Stimulated activated naive CD4-positive, alpha-beta T cell treated with Interleukin-2 at 50 U/mL for 16 hours (primary cell): Measurements from ENCODE around the gene NDOR1.

Experiments used
- DNase-seq: peaks from one replicate; lab custom pipeline; 2025; lab: John Stamatoyannopoulos, UW

Gene NDOR1

DNA sequence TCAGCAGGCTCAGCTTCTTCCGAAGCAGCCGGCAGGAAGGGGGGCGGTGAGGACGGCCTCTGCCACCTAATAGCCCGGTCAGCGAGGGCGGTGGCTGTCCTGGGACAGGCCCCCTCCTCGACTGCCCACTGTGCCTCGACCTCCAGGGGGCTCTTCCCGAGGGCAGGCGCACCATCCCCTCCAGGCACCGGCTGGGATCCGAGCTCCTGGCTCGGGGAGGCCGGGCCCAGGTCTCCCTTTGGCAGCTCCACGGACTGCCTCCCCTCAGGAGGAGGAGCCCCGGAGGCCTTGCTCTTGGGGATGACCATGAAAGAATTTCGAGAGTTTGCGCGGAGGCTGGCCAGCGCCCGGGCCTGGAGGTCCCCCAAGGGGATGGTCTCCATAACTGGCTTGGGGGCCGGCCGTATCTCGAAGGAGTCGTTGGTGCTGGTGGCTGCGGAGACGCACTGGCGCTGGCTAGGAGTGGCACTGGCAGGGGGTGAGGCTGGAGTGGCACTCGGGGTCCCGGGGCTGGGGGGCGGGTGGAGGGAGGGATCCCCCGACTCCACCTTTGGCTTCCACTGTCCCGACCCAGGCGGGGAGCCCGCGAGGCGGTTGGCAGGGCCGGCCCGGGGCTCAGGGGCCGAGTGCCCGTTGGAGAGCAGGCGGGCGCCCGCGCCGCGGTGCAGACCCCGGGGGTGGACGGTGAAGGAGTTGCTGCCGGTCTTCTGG lies 5.9 kb upstream of the NDOR1 start:
- no peak for DNase-seq

DNA sequence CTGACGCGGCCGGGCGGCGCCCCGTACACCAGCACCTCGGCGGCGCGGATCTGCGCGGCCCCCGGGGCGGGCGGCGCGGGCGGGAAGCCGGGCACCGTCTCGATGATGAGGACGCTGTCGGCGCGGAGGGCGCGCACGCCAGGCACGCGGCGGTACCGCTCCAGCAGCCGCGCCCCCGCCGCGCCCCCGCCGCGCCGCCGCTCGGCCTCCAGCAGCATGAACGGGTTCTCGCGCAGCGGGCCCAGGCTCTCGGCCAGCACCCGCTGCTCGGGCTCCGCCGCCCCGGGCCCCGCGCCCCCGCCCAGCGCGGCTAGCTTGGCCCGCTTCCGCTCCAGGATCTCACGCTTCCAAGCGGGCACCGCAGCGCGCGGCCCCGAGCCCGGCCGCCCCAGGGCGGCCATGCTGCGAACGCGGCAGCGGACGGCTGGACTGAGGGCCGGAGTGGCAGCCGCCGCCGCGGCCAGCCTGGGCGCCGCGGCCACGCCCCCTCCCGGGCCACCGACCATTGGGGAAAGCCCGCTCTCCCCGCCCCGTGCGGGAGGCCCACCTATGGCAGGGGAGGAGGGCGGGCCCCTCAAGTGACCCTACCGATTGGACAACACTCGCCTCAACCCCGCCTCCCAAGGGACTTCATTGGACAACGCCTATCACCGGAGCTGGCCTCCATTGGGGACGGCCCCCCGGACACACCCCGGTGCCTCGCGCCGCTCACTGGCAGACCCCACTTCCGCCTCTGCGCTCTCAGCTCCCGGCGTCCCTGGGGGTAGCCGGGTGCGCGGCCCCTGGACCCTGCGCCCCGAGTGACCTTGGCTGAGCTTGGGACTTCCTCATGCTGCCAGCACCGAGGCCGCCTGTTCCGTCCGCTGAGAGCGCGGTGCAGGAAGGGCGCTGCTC lies 4.9 kb upstream of the NDOR1 start, which contains the start of gene TPRN:
Gene TPRN, minus strand, starts transcription at position 431 of the 894 bp plus-strand sequence. Its CDS starts 30 bp downstream, at position 401.
- DNase-seq, result peak; percentile 99

DNA sequence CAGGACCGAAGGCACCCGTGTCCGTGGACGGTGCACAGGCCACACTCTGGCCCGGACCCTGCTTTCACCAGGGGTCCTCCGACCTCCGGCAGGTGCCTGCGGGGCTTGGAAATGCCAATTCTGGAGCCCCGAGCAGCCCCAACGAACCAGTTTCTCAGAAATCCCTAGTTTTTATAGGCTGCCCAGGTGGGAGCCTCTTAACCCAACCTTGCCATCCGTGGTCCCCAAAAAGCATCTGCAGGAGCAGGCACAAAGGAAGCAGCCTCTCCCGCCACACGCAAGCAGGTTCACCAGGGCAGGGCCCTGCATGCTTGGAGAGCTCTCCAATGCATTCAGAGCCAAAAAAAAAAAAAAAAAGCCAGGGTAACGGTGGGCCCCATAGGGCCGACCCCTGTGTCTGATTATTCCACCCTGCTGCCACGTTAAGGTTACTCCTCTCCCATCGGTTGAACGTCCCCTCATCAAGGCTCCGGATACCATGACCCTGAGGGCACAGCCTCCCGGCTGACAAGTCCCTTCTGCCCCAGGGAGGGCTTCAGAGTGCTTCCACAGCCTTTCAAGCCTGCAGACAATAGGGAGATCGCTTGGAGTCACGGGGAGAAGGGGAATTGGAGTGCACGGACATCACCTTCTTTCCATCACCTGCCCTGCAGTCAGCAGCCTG lies 4.2 kb upstream of the NDOR1 start:
- no peak for DNase-seq

- no peak for DNase-seq
Observed at GRCh38 chr9:137202966-137203365, 2.5 kb upstream of the NDOR1 start.

DNA sequence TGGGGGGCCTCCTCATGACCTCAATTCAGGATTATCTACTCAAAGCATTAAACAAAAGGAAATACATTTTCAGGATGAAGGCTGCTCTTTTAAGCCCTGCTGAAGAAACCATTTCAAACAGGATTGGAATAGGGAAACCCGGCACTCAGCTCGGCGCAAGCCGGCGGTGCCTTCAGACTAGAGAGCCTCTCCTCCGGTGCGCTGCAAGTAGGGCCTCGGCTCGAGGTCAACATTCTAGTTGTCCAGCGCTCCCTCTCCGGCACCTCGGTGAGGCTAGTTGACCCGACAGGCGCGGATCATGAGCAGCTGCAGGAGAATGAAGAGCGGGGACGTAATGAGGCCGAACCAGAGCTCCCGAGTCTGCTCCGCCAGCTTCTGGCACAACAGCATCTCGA lies 772 bp upstream of the NDOR1 start:
- no peak for DNase-seq

DNA sequence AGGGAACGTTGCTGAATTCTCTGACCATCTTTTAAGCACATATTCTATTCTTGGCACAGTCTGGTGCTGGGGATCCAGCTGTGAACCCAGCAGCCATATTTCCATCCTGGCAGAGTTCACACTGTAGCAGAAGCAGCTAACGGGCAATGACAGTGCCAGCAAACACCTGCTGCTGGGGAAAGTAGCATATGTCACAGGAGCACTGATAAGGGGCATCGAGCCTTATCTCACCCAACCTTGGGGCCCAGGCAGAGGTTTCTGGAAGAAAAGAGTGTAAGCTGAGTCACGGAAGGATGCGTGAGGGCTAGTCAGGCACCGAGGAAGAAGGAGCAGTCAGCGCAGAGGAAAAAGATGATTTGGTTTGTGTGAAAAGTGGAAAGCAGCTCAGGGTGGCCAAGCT lies 1.1 kb downstream of the NDOR1 start:
- no peak for DNase-seq

- DNase-seq, result no peak
Observed at GRCh38 chr9:137211532-137211931, 6.0 kb downstream of the NDOR1 start.

- DNase-seq, result no peak
Observed at GRCh38 chr9:137212520-137212919, 7.0 kb downstream of the NDOR1 start.

GRCh38 chr9:137213160-137214060 lies 7.9 kb downstream of the NDOR1 start:
- DNase-seq, result no peak

- no peak for DNase-seq
Observed at GRCh38 chr9:137214620-137215019, 9.1 kb downstream of the NDOR1 start.

GRCh38 chr9:137215196-137215986 lies 9.9 kb downstream of the NDOR1 start:
- no peak for DNase-seq

GRCh38 chr9:137216188-137216965 lies 10.9 kb downstream of the NDOR1 start:
- no peak for DNase-seq

- no peak for DNase-seq
Observed at GRCh38 chr9:137217276-137218211, 12.0 kb downstream of the NDOR1 start.

DNA sequence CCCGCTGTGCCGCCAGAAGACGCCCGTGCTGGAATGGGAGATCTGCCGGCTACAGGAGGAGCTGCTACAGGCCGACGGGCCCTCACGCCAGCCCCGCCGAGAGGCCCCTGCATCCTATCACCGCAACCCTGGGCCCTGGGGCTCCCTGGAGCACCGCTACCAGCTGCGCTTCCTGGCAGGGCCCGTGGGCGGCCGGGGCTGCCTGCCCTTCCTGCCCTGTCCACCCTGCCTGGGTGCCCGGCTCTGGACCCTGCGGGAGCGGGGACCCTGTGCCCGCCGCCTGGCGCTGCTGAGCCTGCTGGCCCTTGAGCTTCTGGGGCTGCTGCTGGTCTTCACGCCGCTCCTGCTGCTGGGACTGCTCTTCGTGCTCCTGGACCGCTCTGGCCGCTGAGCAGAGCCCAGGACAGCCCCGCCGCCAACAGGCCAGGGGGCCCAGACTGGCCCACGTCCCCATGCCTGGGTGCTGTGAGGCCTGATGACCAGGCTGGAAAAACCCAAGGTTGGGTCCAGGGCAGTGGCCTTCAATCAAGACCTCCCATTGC lies 12.8 kb downstream of the NDOR1 start:
- no peak for DNase-seq

DNA sequence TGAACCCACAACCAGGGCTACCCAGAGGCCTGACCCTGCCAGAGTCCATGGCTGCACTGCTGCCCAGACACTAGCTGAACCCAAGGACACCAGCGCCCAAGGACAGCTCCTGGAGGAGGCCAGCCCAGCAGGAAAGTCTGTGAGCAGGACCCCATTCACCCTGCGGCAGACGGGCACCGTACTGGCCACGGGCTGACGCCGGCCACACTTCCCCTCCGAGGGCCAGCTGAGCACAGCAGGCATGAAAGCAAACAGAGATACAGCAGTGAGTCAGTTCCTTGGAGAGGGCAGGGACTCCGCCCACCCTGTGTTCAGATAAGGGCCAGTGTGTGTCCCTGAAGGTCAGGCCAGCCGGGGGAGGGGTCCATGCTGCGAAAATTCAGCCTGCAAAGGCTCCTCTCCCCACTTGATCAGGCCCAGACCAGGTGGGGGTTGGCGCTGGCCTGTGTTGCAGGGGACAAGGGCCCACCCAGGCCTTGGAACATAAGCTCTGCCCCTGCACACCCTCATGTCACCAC lies 13.3 kb downstream of the NDOR1 start:
- DNase-seq, result no peak

DNA sequence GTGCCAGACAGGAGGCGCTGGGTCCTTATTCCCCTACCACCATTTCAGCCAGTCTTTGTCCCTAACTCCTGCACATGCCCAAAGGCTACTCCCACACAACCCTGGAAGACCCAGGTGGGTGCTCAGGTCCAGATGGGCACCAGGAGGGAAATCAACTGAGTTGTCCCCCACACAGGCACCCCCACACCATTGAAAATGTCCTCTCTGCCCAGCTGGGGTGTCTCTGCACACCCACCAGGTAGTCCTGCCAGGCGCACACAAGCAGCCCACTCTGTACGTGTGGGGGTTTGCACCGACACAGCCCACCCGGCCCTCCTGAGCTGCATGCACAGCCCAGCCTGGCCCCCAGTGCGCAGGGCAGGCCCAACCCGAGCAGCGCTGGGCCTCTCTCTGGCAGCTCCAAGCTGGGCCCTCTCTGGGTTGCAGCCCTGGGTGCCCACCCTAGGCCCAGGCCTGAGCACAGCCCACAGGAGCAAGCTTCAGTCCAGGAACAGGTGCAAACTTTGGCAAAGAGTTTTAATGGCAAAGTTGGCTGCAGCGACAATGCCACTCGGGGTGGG lies 14.3 kb downstream of the NDOR1 start:
- no peak for DNase-seq

GRCh38 chr9:137220317-137221094 lies 15.0 kb downstream of the NDOR1 start:
- no peak for DNase-seq
